PC-9 (cell line): ENCODE data around the gene BPIFA2. TPM values are rescaled to one million over a fixed set of nuclear protein-coding genes. Genes with fewer than 3 reads are reported as not detected.

ENCODE experiments used
- BruUV-seq: library from RNA; stranded (reverse); fragments of 400-500 nt; replicated peaks from 2 replicates; lab custom pipeline; 2021; lab: Mats Ljungman, UMichigan
- CTCF ChIA-PET: fragments of 300-600 bp; sonication (Branson Sonifier 250); formaldehyde crosslinking; loops from one replicate; lab custom pipeline; 2022; ENCODE audit warnings: antibody characterized with exemption; lab: Charles Lee
- POLR2A ChIA-PET: fragments of 300-600 bp; sonication (Branson Sonifier 250); formaldehyde crosslinking; loops from one replicate; lab custom pipeline; 2022; ENCODE audit warnings: antibody characterized with exemption; ENCODE audit not compliant: unreplicated experiment; lab: Charles Lee
- DNase-seq, 2 experiments: peaks; one replicate each; pipeline versions ENCODE4 v3.0.0 to v3.0.0-alpha.2; 2015 to 2022; ENCODE audit warnings: mixed read lengths in 1 of 2
- H2AFZ ChIP-seq: fragments of 200-600 bp; sonication (generic); 2 replicates; pipeline ENCODE4 v1.8.1; 2017; ENCODE audit warnings: antibody characterized with exemption
- H3F3A ChIP-seq: fragments of 200-600 bp; sonication (generic); 2 replicates; pipeline ENCODE4 v1.8.1; 2017; ENCODE audit warnings: antibody characterized with exemption, mild to moderate bottlenecking, low read depth; ENCODE audit not compliant: insufficient read depth
- H3K27ac ChIP-seq: fragments of 200-600 bp; sonication (generic); 2 replicates; pipeline ENCODE4 v1.6.1; 2016; ENCODE audit warnings: mixed run types
- H3K27me3 ChIP-seq: fragments of 200-600 bp; sonication (generic); 2 replicates; pipeline ENCODE4 v1.6.1; 2016; ENCODE audit warnings: low read depth, mixed run types; ENCODE audit not compliant: insufficient read depth
- H3K36me3 ChIP-seq: fragments of 200-600 bp; sonication (generic); 2 replicates; pipeline ENCODE4 v1.6.1; 2016; ENCODE audit warnings: low read depth, mixed run types
- H3K4me1 ChIP-seq: fragments of 200-600 bp; sonication (generic); replicated peaks from 2 replicates; pipeline ENCODE4 v1.6.1; 2016; ENCODE audit warnings: mixed run types; ENCODE audit not compliant: insufficient read depth
- H3K4me2 ChIP-seq: fragments of 200-600 bp; sonication (generic); 2 replicates; pipeline ENCODE4 v1.6.1; 2017; ENCODE audit warnings: mixed run types
- H3K4me3 ChIP-seq: fragments of 200-600 bp; sonication (generic); 2 replicates; pipeline ENCODE4 v1.6.1; 2016; ENCODE audit warnings: mixed run types
- H3K79me2 ChIP-seq: fragments of 200-600 bp; sonication (generic); 2 replicates; pipeline ENCODE4 v1.6.1; 2017; ENCODE audit warnings: low read depth, mixed run types
- H3K9me2 ChIP-seq: fragments of 200-600 bp; sonication (generic); 2 replicates; pipeline ENCODE4 v1.8.1; 2017; ENCODE audit warnings: mild to moderate bottlenecking; ENCODE audit not compliant: insufficient read depth
- H3K9me3 ChIP-seq: fragments of 200-600 bp; sonication (generic); 2 replicates; pipeline ENCODE4 v1.8.1; 2016; ENCODE audit warnings: low read depth; ENCODE audit not compliant: insufficient read depth
- H4K20me1 ChIP-seq: fragments of 200-600 bp; sonication (generic); 2 replicates; pipeline ENCODE4 v1.8.1; 2017; ENCODE audit not compliant: insufficient read depth
- EZH2 ChIP-seq: fragments of 200-600 bp; sonication (generic); IDR thresholded peaks from 2 replicates; pipeline ENCODE4 v1.8.0; 2017; ENCODE audit warnings: antibody characterized with exemption, low read depth
- intact Hi-C: fragments of 100-400 bp; cut with micrococcal nuclease; formaldehyde crosslinking; loops from one replicate; pipeline ENCODE4 v1.10.0; 2022; ENCODE audit not compliant: unreplicated experiment
- total RNA-seq: library from RNA; stranded (reverse); gene quantifications from 2 replicates; pipeline ENCODE4 v1.2.3, GENCODE V29; 2021
- TF ChIP-seq, protein P1 (sequence below): fragments of 200-600 bp; sonication (generic); conservative IDR thresholded peaks from 2 replicates; pipeline ENCODE4 v1.6.1; 2017; ENCODE audit warnings: mixed run types, antibody characterized with exemption, mild to moderate bottlenecking, moderate library complexity

BPIFA2 gene
- total RNA-seq, 1 experiment from 2014 or later, result not detected

DNA sequence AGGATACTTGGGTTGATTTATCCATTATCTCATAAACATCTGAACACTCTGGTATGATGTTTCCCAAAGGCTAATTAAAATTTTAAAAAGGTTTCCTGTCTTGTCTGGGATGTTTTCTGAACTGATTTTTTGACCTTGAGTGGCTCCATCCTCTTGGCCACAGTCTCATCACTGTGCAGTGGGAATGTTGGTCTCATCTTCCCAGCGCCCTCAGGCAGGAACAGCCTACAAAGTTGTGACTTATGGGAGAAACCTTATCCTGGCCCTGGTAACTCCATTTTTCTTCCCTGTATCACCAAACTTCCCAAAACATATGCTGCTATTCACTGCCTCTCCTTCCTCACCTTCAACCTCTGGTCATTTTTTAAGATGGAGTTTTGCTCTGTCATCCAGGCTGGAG, 42.4 kb downstream of the BPIFA2 start:
- no TSS peak for BruUV-seq

GRCh38 chr20:33211817-33212424, 44.0 kb downstream of the BPIFA2 start:
- Histone ChIP-seq H3K27ac (no peak overlapping the region), H3K4me1 (no peaks in the 10 kb centered on the region), H3K79me2 (no peaks in the 10 kb centered on the region), H2AFZ (no peak overlapping the region), H3F3A (no peaks in the 10 kb centered on the region), H3K4me2 (no peak overlapping the region), H3K9me2 (no peaks in the 10 kb centered on the region; the same call in 1 of the 2 replicates), H3K36me3 (no peaks in the 10 kb centered on the region), H4K20me1 (no peaks in the 10 kb centered on the region), H3K4me3 (no peak overlapping the region), H3K27me3 (peaks cover 23% of the 10 kb centered on the region), H3K9me3 (no peaks in the 10 kb centered on the region)
- TF ChIP-seq EZH2, result no peak
- TF ChIP-seq, protein P1, sequence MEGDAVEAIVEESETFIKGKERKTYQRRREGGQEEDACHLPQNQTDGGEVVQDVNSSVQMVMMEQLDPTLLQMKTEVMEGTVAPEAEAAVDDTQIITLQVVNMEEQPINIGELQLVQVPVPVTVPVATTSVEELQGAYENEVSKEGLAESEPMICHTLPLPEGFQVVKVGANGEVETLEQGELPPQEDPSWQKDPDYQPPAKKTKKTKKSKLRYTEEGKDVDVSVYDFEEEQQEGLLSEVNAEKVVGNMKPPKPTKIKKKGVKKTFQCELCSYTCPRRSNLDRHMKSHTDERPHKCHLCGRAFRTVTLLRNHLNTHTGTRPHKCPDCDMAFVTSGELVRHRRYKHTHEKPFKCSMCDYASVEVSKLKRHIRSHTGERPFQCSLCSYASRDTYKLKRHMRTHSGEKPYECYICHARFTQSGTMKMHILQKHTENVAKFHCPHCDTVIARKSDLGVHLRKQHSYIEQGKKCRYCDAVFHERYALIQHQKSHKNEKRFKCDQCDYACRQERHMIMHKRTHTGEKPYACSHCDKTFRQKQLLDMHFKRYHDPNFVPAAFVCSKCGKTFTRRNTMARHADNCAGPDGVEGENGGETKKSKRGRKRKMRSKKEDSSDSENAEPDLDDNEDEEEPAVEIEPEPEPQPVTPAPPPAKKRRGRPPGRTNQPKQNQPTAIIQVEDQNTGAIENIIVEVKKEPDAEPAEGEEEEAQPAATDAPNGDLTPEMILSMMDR, result peak; percentile 70
- POLR2A ChIA-PET, result no interaction called here
- intact Hi-C loops, result loop anchor here (1.0 to 5.0 kb wide), 3 partner anchors 80 to 309 kb away; no protein-coding TSS in a partner anchor
- CTCF ChIA-PET, result no interaction called here
- no TSS peak for BruUV-seq
- DNase-seq, result peak; percentile 38 to 74

More for the DNA sequence above, 42.4 kb downstream of the BPIFA2 start:
- intact Hi-C loops, result loop anchor here (5.0 kb wide), 1 partner anchor 82 kb away; no protein-coding TSS in a partner anchor
- H4K20me1 ChIP-seq, result no peaks in the 10 kb centered on the region
- H3K36me3 ChIP-seq, result no peaks in the 10 kb centered on the region
- no peak overlapping the region for H3K4me3 ChIP-seq
- H3K27ac ChIP-seq, result no peak overlapping the region
- POLR2A ChIA-PET, result no interaction called here
- H3K9me2 ChIP-seq, result no peaks in the 10 kb centered on the region; the same call in 1 of the 2 replicates
- H3K79me2 ChIP-seq, result no peaks in the 10 kb centered on the region
- peaks cover 33% of the 10 kb centered on the region for H3K27me3 ChIP-seq
- no peaks in the 10 kb centered on the region for H3F3A ChIP-seq
- H3K4me1 ChIP-seq, result no peaks in the 10 kb centered on the region
- CTCF ChIA-PET, result no interaction called here
- H3K4me2 ChIP-seq, result no peak overlapping the region
- TF ChIP-seq, protein P1, result no peak
- no peak for TF ChIP-seq EZH2
- no peak overlapping the region for H2AFZ ChIP-seq
- H3K9me3 ChIP-seq, result no peaks in the 10 kb centered on the region
- peak in 1 of 2 experiments; percentile 20 for DNase-seq

GRCh38 chr20:33217052-33217451, 49.1 kb downstream of the BPIFA2 start, which contains the start of gene BPIFA3:
TSS of gene BPIFA3 (plus strand) at chr20:33217352. CDS start at chr20:33217537, 185 bp downstream.
- Histone ChIP-seq H3F3A (no peaks in the 10 kb centered on the region), H3K4me2 (no peak within 1 kb of the TSS), H2AFZ (no peak within 1 kb of the TSS), H3K79me2 (no peaks in the 10 kb centered on the region), H3K27me3 (peaks cover 37% of the 10 kb centered on the region), H3K27ac (no peak within 1 kb of the TSS), H3K36me3 (no peaks in the 10 kb centered on the region), H3K9me3 (no peaks in the 10 kb centered on the region), H3K9me2 (no peaks in the 10 kb centered on the region), H3K4me1 (no peaks in the 10 kb centered on the region), H4K20me1 (no peaks in the 10 kb centered on the region), H3K4me3 (no peak within 1 kb of the TSS)
- no peak for DNase-seq
- ChIA-PET POLR2A (no interaction called here), CTCF (no interaction called here)
- no TSS peak for BruUV-seq
- intact Hi-C loops, result no loop called here
- TF ChIP-seq, protein P1, result no peak
- TF ChIP-seq EZH2, result no peak
